ENCODE measurements around the gene ATPAF2. TPM values are rescaled to one million over a fixed set of nuclear protein-coding genes. Genes with fewer than 3 reads are reported as not detected.

ATPAF2 gene
- total RNA-seq, 2 donors from 2014 or later: 25.8 to 28.7 TPM

GRCh38 chr17:17983776-17984175 lies 55.2 kb downstream of the ATPAF2 start:
- H3K9me3 Mint-ChIP-seq: no peaks in the 10 kb centered on the region
- no peaks in the 10 kb centered on the region for H3K27me3 Mint-ChIP-seq (ENCODE audit: low read depth)
- no peak overlapping the region for H3K4me3 Mint-ChIP-seq
- no peak overlapping the region for H3K27ac Mint-ChIP-seq
- H3K36me3 Mint-ChIP-seq (ENCODE audit: insufficient read depth in 2 of 2): no peaks in the 10 kb centered on the region
- no peaks in the 10 kb centered on the region for H3K4me1 Mint-ChIP-seq (ENCODE audit: low read depth)
- DNase-seq (no peak), ATAC-seq (replicated peaks in 1 of 2) (no peak)

- Mint-ChIP-seq H3K9me3 (no peaks in the 10 kb centered on the region), H3K27ac (no peak overlapping the region), H3K36me3 (ENCODE audit: insufficient read depth in 2 of 2) (no peaks in the 10 kb centered on the region), H3K4me3 (no peak overlapping the region), H3K4me1 (ENCODE audit: low read depth) (no peaks in the 10 kb centered on the region), H3K27me3 (ENCODE audit: low read depth) (no peaks in the 10 kb centered on the region)
- no peak for DNase-seq
- ATAC-seq (replicated peaks in 1 of 2): no peak
These were observed 55.6 kb downstream of the ATPAF2 start for GRCh38 chr17:17983376-17983775.

- DNase-seq (no peak), ATAC-seq (replicated peaks in 1 of 2) (no peak)
- Mint-ChIP-seq H3K4me1 (ENCODE audit: low read depth) (no peaks in the 10 kb centered on the region), H3K9me3 (no peaks in the 10 kb centered on the region), H3K27me3 (ENCODE audit: low read depth) (no peaks in the 10 kb centered on the region), H3K27ac (no peak overlapping the region), H3K4me3 (no peak overlapping the region), H3K36me3 (ENCODE audit: insufficient read depth in 2 of 2) (no peaks in the 10 kb centered on the region)
These were observed 56.2 kb downstream of the ATPAF2 start for GRCh38 chr17:17982801-17983200.

- DNase-seq (no peak), ATAC-seq (replicated peaks in 1 of 2) (no peak)
- Mint-ChIP-seq H3K36me3 (ENCODE audit: insufficient read depth in 2 of 2) (no peaks in the 10 kb centered on the region), H3K27ac (no peak overlapping the region), H3K4me3 (no peak overlapping the region), H3K4me1 (ENCODE audit: low read depth) (no peaks in the 10 kb centered on the region), H3K9me3 (no peaks in the 10 kb centered on the region), H3K27me3 (ENCODE audit: low read depth) (no peaks in the 10 kb centered on the region)
These were observed 57.6 kb downstream of the ATPAF2 start for GRCh38 chr17:17981330-17981729.

- H3K9me3 Mint-ChIP-seq: no peaks in the 10 kb centered on the region
- H3K36me3 Mint-ChIP-seq (ENCODE audit: insufficient read depth in 2 of 2): no peaks in the 10 kb centered on the region
- H3K4me3 Mint-ChIP-seq: no peak overlapping the region
- no peak for ATAC-seq (replicated peaks in 1 of 2)
- H3K27me3 Mint-ChIP-seq (ENCODE audit: low read depth): no peaks in the 10 kb centered on the region
- no peak for DNase-seq
- peaks cover 5% of the 10 kb centered on the region for H3K4me1 Mint-ChIP-seq (ENCODE audit: low read depth)
- H3K27ac Mint-ChIP-seq: no peak overlapping the region
These were observed 59.2 kb downstream of the ATPAF2 start for GRCh38 chr17:17979778-17980177.

- ATAC-seq (replicated peaks in 1 of 2): no peak
- no peak for DNase-seq
- H3K4me3 Mint-ChIP-seq: no peak overlapping the region
- H3K4me1 Mint-ChIP-seq (ENCODE audit: low read depth): peaks cover 5% of the 10 kb centered on the region
- no peaks in the 10 kb centered on the region for H3K27me3 Mint-ChIP-seq (ENCODE audit: low read depth)
- H3K36me3 Mint-ChIP-seq (ENCODE audit: insufficient read depth in 2 of 2): no peaks in the 10 kb centered on the region
- no peaks in the 10 kb centered on the region for H3K9me3 Mint-ChIP-seq
- no peak overlapping the region for H3K27ac Mint-ChIP-seq
These were observed 60.2 kb downstream of the ATPAF2 start for GRCh38 chr17:17978481-17979424.

GRCh38 chr17:17976931-17977570 lies 61.9 kb downstream of the ATPAF2 start:
- DNase-seq (no peak), ATAC-seq (replicated peaks in 1 of 2) (no peak)
- no peaks in the 10 kb centered on the region for H3K9me3 Mint-ChIP-seq
- H3K36me3 Mint-ChIP-seq (ENCODE audit: insufficient read depth in 2 of 2): peaks cover 0 to 2% of the 10 kb centered on the region in 2 donors
- H3K4me1 Mint-ChIP-seq (ENCODE audit: low read depth): peaks cover 11% of the 10 kb centered on the region
- H3K4me3 Mint-ChIP-seq: no peak overlapping the region
- H3K27me3 Mint-ChIP-seq (ENCODE audit: low read depth): no peaks in the 10 kb centered on the region
- no peak overlapping the region for H3K27ac Mint-ChIP-seq

- Mint-ChIP-seq H3K27me3 (ENCODE audit: low read depth) (no peaks in the 10 kb centered on the region), H3K36me3 (ENCODE audit: insufficient read depth in 2 of 2) (peaks cover 0 to 2% of the 10 kb centered on the region in 2 donors), H3K27ac (no peak overlapping the region), H3K4me3 (no peak overlapping the region), H3K9me3 (no peaks in the 10 kb centered on the region), H3K4me1 (ENCODE audit: low read depth) (peaks cover 21% of the 10 kb centered on the region)
- no peak for DNase-seq
- ATAC-seq (replicated peaks in 1 of 2): no peak
These were observed 63.5 kb downstream of the ATPAF2 start for GRCh38 chr17:17975436-17975835.

- ATAC-seq (replicated peaks in 1 of 2) (no peak), DNase-seq (no peak)
- H3K27me3 Mint-ChIP-seq (ENCODE audit: low read depth): no peaks in the 10 kb centered on the region
- H3K4me3 Mint-ChIP-seq: peak overlapping the region; percentile 91 to 93
- no peaks in the 10 kb centered on the region for H3K9me3 Mint-ChIP-seq
- H3K27ac Mint-ChIP-seq: peak overlapping the region; percentile 78
- H3K4me1 Mint-ChIP-seq (ENCODE audit: low read depth): peaks cover 44% of the 10 kb centered on the region
- peaks cover 0 to 2% of the 10 kb centered on the region in 2 donors for H3K36me3 Mint-ChIP-seq (ENCODE audit: insufficient read depth in 2 of 2)
These were observed 66.1 kb downstream of the ATPAF2 start for GRCh38 chr17:17972952-17973254.

GRCh38 chr17:17972126-17972951 lies 66.6 kb downstream of the ATPAF2 start, which contains the start of the genes DRC3 and TOM1L2:
DRC3 (plus strand) TSS chr17:17972862; CDS start chr17:17977599, 4,737 bp downstream.
TOM1L2 (minus strand) TSS chr17:17972400; CDS start chr17:17972313, 87 bp downstream.
- Mint-ChIP-seq H3K27ac (peak within 1 kb of the TSS; percentile 78), H3K4me1 (ENCODE audit: low read depth) (peaks cover 49% of the 10 kb centered on the region), H3K27me3 (ENCODE audit: low read depth) (no peaks in the 10 kb centered on the region), H3K36me3 (ENCODE audit: insufficient read depth in 2 of 2) (peaks cover 0 to 2% of the 10 kb centered on the region in 2 donors), H3K4me3 (peak within 1 kb of the TSS; percentile 91 to 93), H3K9me3 (no peaks in the 10 kb centered on the region)
- ATAC-seq (replicated peaks in 1 of 2): peak; percentile 94 to 96
- DNase-seq: peak; percentile 100

- DNase-seq: no peak
- ATAC-seq (replicated peaks in 1 of 2): no peak
- Mint-ChIP-seq H3K4me1 (ENCODE audit: low read depth) (peaks cover 57% of the 10 kb centered on the region), H3K36me3 (ENCODE audit: insufficient read depth in 2 of 2) (peaks cover 0 to 2% of the 10 kb centered on the region in 2 donors), H3K27me3 (ENCODE audit: low read depth) (no peaks in the 10 kb centered on the region), H3K27ac (peak overlapping the region; percentile 61), H3K9me3 (no peaks in the 10 kb centered on the region), H3K4me3 (peak overlapping the region; percentile 91 to 93)
These were observed 67.4 kb downstream of the ATPAF2 start for GRCh38 chr17:17971431-17972125.

- H3K9me3 Mint-ChIP-seq: no peaks in the 10 kb centered on the region
- H3K36me3 Mint-ChIP-seq (ENCODE audit: insufficient read depth in 2 of 2): peaks cover 0 to 2% of the 10 kb centered on the region in 2 donors
- H3K4me1 Mint-ChIP-seq (ENCODE audit: low read depth): peaks cover 64% of the 10 kb centered on the region
- ATAC-seq (replicated peaks in 1 of 2) (no peak), DNase-seq (no peak)
- H3K4me3 Mint-ChIP-seq: peak overlapping the region; percentile 74 to 93
- H3K27ac Mint-ChIP-seq: no peak overlapping the region
- H3K27me3 Mint-ChIP-seq (ENCODE audit: low read depth): no peaks in the 10 kb centered on the region
These were observed 68.1 kb downstream of the ATPAF2 start for GRCh38 chr17:17970699-17971430.
